ENCODE results near the gene DCAF12L2.
"Not testable (repeated sequence)": the region's sequence is repeated elsewhere in the genome, so short reads cannot be mapped to it uniquely, and the experiment has no call there.

DCAF12L2 gene

DNA sequence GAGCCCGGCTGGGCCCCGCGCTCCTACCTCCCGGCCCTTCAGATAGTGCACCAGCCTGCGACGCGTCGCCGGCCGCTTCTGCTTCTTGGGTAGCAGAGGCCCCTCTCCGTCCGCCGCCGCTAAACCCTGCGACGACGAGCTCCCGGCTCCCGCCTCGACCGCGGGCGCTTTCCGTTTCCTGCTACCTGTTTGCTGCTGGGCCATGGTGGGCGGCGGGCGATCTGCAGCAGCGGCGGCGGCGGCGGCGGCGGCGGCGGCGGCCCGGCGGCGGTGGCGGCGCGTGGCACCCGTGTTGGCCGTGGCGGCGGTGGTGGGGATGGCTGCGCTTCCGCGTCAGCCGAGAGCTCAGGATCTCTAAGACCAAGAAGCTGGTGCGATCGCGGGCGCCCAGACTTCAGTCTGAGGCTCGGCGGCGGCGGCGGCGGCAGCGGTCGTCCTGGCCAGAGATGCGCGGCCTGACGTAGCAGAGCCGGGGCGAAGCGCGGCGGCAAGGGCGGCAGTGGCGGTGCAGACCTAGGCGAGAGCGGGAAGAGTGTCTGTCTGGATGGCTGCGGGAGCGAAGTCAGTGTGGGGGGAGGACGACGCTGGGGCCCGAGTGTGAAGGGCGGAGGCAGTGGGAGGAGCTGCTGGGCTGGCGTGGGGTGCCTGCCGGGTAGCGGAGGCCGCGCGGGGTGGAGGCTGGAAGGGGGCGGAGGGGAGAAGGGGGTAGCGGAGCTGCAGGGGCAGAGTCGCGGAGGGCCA, at the start of gene DCAF12L2:
DCAF12L2 (minus strand) TSS at position 569 of the 741 bp plus-strand sequence; CDS start at position 204, 365 bp downstream.
- no peak for DNase-seq (ENCODE audit: extremely low read depth, low read depth)
- TF ChIP-seq CTCF (IDR thresholded peaks at IDR 0.05; ENCODE audit: low read depth, low read length, missing control alignments), result no peak
- H3K4me3 ChIP-seq (replicated peaks; ENCODE audit: low read depth, low read length), result no peak within 1 kb of the TSS

DNA sequence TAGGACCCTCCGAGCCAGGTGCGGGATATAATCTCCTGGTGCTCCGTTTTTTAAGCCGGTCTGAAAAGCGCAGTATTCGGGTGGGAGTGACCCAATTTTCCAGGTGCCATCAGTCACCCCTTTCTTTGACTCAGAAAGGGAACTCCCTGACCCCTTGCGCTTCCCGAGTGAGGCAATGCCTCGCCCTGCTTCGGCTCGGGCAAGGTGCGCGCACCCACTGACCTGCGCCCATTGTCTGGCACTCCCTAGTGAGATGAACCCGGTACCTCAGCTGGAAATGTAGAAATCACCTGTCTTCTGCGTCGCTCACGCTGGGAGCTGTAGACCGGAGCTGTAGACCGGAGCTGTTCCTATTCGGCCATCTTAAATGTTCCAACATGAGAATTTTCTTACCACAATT, 24.8 kb upstream of the DCAF12L2 start:
- not testable (repeated sequence) for H3K4me3 ChIP-seq (replicated peaks; ENCODE audit: low read depth, low read length); DNase-seq (ENCODE audit: extremely low read depth, low read depth)

GRCh38 chrX:126177133-126177840, 11.2 kb upstream of the DCAF12L2 start:
- DNase-seq (ENCODE audit: extremely low read depth, low read depth), result no peak
- TF ChIP-seq CTCF (IDR thresholded peaks at IDR 0.05; ENCODE audit: low read depth, low read length, missing control alignments), result no peak
- H3K4me3 ChIP-seq (replicated peaks; ENCODE audit: low read depth, low read length), result no peak overlapping the region

DNA sequence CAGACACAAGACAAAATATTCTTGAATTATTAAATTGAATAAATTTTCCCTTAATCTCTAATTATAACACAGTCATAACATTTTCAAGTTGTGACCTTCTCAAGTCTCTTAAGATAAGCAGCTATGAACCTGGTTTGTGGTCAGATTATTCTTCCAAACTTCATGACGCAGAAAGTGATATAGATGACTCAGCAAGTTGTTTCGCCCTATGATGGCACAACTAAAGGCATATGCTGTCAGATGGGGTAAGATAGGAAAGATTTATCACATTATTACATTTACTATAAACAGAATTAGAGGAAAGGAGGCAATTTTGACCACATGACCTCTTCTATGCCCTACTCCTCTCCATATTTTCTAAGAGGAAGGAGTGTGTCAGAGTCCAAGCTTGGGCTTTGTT, 4.6 kb upstream of the DCAF12L2 start:
- DNase-seq (ENCODE audit: extremely low read depth, low read depth), result no peak
- no peak overlapping the region for H3K4me3 ChIP-seq (replicated peaks; ENCODE audit: low read depth, low read length)
- no peak for TF ChIP-seq CTCF (IDR thresholded peaks at IDR 0.05; ENCODE audit: low read depth, low read length, missing control alignments)

DNA sequence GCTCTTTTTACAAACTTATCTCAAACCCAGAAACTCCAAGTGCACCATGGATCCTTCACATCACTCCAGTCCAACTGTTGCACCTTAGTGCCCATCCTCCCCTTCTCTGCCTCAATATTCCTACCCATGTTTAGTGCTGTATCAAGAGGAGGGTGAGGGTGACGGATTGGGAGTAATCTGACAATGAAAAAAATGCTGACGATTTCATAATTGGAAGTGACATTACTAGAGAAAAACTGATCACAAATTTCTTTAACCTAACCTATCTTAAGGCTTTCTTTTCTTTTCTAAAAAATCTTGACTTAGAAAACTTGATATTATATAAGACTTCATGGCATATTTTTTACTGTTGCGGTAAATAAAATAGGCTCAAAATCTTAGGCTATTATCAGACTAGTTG, 1.5 kb upstream of the DCAF12L2 start:
- TF ChIP-seq CTCF (IDR thresholded peaks at IDR 0.05; ENCODE audit: low read depth, low read length, missing control alignments), result no peak
- DNase-seq (ENCODE audit: extremely low read depth, low read depth), result no peak
- H3K4me3 ChIP-seq (replicated peaks; ENCODE audit: low read depth, low read length), result no peak overlapping the region

DNA sequence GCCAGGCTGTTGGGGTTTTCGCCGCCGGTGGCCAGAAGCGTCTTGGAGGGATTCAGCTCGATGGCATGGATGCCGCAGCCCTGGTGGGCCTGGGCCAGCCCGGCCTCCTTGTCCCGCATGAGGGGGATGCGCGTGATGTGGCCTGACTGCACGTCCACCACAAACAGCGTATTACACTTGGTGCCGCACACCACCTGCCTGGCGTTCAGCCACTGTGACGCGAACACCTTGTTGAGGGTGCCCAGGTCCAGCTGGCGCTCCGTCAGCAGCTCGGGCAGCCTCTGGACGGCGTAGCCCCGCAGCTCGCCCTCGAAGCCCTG, 728 bp downstream of the DCAF12L2 start:
- no peak for DNase-seq (ENCODE audit: extremely low read depth, low read depth)
- TF ChIP-seq CTCF (IDR thresholded peaks at IDR 0.05; ENCODE audit: low read depth, low read length, missing control alignments), result no peak
- no peak overlapping the region for H3K4me3 ChIP-seq (replicated peaks; ENCODE audit: low read depth, low read length)

DNA sequence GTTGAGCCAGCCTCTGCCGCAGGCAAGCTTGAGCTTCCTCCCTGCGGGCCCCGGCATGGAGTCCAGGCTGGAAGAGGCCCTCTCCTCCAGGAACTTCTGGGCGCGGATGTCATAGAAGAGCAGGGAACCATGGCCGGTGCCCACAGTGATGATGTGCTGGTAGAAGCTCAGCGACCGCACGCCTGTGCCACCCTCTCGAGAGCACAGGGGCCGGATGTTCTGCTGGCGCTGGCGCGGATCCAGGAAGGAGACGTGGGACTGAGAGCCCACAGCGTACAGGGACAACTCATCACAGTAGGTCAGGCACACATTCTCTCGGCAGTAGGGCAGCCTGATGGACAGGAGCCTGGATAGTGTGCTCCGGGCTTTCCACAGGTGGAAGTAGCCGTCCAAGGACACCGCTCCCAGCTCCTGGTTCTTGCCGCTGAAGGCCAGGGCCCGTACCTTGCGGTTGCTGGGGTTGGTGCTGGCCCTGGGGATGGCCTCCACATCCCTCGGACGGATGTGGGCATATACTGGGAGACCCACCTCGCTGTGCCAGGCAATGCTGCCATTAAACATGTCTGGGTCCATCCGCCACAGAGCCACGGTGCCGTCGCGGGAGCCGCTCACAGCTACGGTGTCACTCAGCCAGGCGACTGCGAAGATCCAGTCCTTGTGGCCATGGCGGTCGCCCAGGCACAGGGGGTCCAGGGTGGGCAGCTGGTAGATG, 1.2 kb downstream of the DCAF12L2 start:
- no peak overlapping the region for H3K4me3 ChIP-seq (replicated peaks; ENCODE audit: low read depth, low read length)
- no peak for DNase-seq (ENCODE audit: extremely low read depth, low read depth)
- TF ChIP-seq CTCF (IDR thresholded peaks at IDR 0.05; ENCODE audit: low read depth, low read length, missing control alignments), result no peak
